HG02870 (cell line): ENCODE data around the gene NHEJ1.

Source experiments
- ATAC-seq: cut with Tn5 transposase; IDR thresholded peaks from one replicate; pipeline ENCODE4 v1.9.1; 2021; ENCODE audit warnings: mild to moderate bottlenecking, moderate library complexity; ENCODE audit not compliant: unreplicated experiment

The NHEJ1 gene

GRCh38 chr2:219125225-219125885 is 35.3 kb downstream of the NHEJ1 start:
- ATAC-seq, result no peak

GRCh38 chr2:219124381-219125110 is 36.1 kb downstream of the NHEJ1 start:
- ATAC-seq, result no peak

GRCh38 chr2:219123356-219124135 is 37.1 kb downstream of the NHEJ1 start:
- ATAC-seq, result no peak

GRCh38 chr2:219122202-219122980 is 38.2 kb downstream of the NHEJ1 start:
- ATAC-seq, result no peak

GRCh38 chr2:219120082-219120481 is 40.5 kb downstream of the NHEJ1 start:
- no peak for ATAC-seq

GRCh38 chr2:219119422-219120043 is 41.1 kb downstream of the NHEJ1 start:
- no peak for ATAC-seq

GRCh38 chr2:219118504-219118903 is 42.1 kb downstream of the NHEJ1 start:
- ATAC-seq, result no peak

- no peak for ATAC-seq
Measured at GRCh38 chr2:219116776-219117646, 43.6 kb downstream of the NHEJ1 start.

GRCh38 chr2:219112651-219113338 is 47.8 kb downstream of the NHEJ1 start:
- ATAC-seq, result no peak

GRCh38 chr2:219112062-219112406 is 48.6 kb downstream of the NHEJ1 start:
- no peak for ATAC-seq

GRCh38 chr2:219111375-219112061 is 49.1 kb downstream of the NHEJ1 start:
- ATAC-seq, result no peak

GRCh38 chr2:219109471-219109870 is 51.1 kb downstream of the NHEJ1 start:
- no peak for ATAC-seq

- ATAC-seq, result no peak
Measured at GRCh38 chr2:219107758-219108157, 52.9 kb downstream of the NHEJ1 start.

GRCh38 chr2:219106251-219106650 is 54.4 kb downstream of the NHEJ1 start:
- no peak for ATAC-seq

- no peak for ATAC-seq
Measured at GRCh38 chr2:219104107-219105035, 56.2 kb downstream of the NHEJ1 start.

- no peak for ATAC-seq
Measured at GRCh38 chr2:219099329-219099728, 61.3 kb downstream of the NHEJ1 start.

- no peak for ATAC-seq
Measured at GRCh38 chr2:219095406-219095935, 65.1 kb downstream of the NHEJ1 start.
